Naive thymus-derived CD4-positive, alpha-beta T cell (primary cell): ENCODE measurements around the gene TNC. TPM values are rescaled to one million over a fixed set of nuclear protein-coding genes. Genes with fewer than 3 reads are reported as not detected.

Source experiments
- ATAC-seq: fragments of 150-1000 bp; cut with Tn5 transposase; 2 replicates; pipeline ENCODE4 v1.10.0; 2021; ENCODE audit warnings: mild to moderate bottlenecking, moderate library complexity
- CTCF ChIA-PET: fragments of 350-600 bp; sonication (Branson Sonifier 250); formaldehyde crosslinking; loops from one replicate; lab custom pipeline; 2021; ENCODE audit warnings: antibody characterized with exemption; lab: Charles Lee
- POLR2A ChIA-PET: fragments of 350-600 bp; sonication (Branson Sonifier 250); formaldehyde crosslinking; loops from one replicate; lab custom pipeline; 2021; ENCODE audit warnings: antibody characterized with exemption, inconsistent platforms; lab: Charles Lee
- DNase-seq, 9 donors: peaks; one replicate each; pipeline versions ENCODE4 v3.0.0 to v3.0.0-alpha.2; 2020 to 2022; ENCODE audit warnings: mixed read lengths in 1 of 9
- H3K27ac ChIP-seq: one replicate; pipeline ENCODE4 v1.7.0; 2013; ENCODE audit warnings: mild to moderate bottlenecking, low read depth, low read length, moderate library complexity
- H3K27me3 ChIP-seq, 2 donors: one replicate each; pipeline ENCODE4 v1.7.0; 2013; ENCODE audit warnings: low read length in 2 of 2, mild to moderate bottlenecking in 2 of 2, moderate library complexity in 2 of 2; ENCODE audit not compliant: control insufficient read depth in 2 of 2, insufficient read depth in 2 of 2
- H3K36me3 ChIP-seq, 3 experiments: 1 replicate in 2 of 3; 2 replicates in 1 of 3; pipeline ENCODE4 v1.7.0; 2013; ENCODE audit warnings: low read length in 3 of 3, mild to moderate bottlenecking in 3 of 3, moderate library complexity in 1 of 3; ENCODE audit not compliant: insufficient read depth in 3 of 3, control insufficient read depth in 2 of 3
- H3K4me1 ChIP-seq, 2 donors: one replicate each; pipeline ENCODE4 v1.7.0; 2013; ENCODE audit warnings: low read length in 2 of 2, mild to moderate bottlenecking in 2 of 2, moderate library complexity in 1 of 2; ENCODE audit not compliant: control insufficient read depth in 2 of 2, insufficient read depth in 2 of 2
- H3K4me3 ChIP-seq: 2 replicates; pipeline ENCODE4 v1.7.0; 2013; ENCODE audit warnings: mild to moderate bottlenecking, low read length
- H3K9me3 ChIP-seq, 3 experiments: 1 replicate in 2 of 3; 2 replicates in 1 of 3; pipeline ENCODE4 v1.7.0; 2013; ENCODE audit warnings: low read length in 3 of 3; ENCODE audit not compliant: control insufficient read depth in 2 of 3
- H3K27ac Mint-ChIP-seq, 9 donors: one replicate each; pipeline ENCODE4 v1.8.0; 2020 to 2022; ENCODE audit warnings: mixed read lengths in 9 of 9, mild to moderate bottlenecking in 8 of 9, moderate library complexity in 5 of 9, inconsistent platforms in 2 of 9
- H3K27me3 Mint-ChIP-seq, 5 donors: one replicate each; pipeline ENCODE4 v1.8.0; 2021 to 2022; ENCODE audit warnings: mixed read lengths in 5 of 5, mild to moderate bottlenecking in 1 of 5
- H3K36me3 Mint-ChIP-seq, 5 donors: one replicate each; pipeline ENCODE4 v1.8.0; 2020 to 2022; ENCODE audit warnings: mixed read lengths in 5 of 5, mild to moderate bottlenecking in 3 of 5, inconsistent platforms in 1 of 5
- H3K4me1 Mint-ChIP-seq, 7 donors: one replicate each; pipeline ENCODE4 v1.8.0; 2020 to 2022; ENCODE audit warnings: mixed read lengths in 7 of 7, mild to moderate bottlenecking in 3 of 7, inconsistent platforms in 1 of 7
- H3K4me3 Mint-ChIP-seq, 10 donors: one replicate each; pipeline ENCODE4 v1.8.0; 2020 to 2022; ENCODE audit warnings: mild to moderate bottlenecking in 10 of 10, mixed read lengths in 10 of 10, moderate library complexity in 6 of 10, inconsistent platforms in 2 of 10
- H3K9me3 Mint-ChIP-seq, 11 donors: one replicate each; pipeline ENCODE4 v1.8.0; 2020 to 2022; ENCODE audit warnings: mixed read lengths in 11 of 11, mild to moderate bottlenecking in 4 of 11, inconsistent platforms in 1 of 11, moderate library complexity in 1 of 11
- intact Hi-C, 2 donors: fragments of 100-400 bp; cut with micrococcal nuclease; formaldehyde crosslinking; loops; one replicate each; pipeline ENCODE4 v1.15.1; 2023
- polyA plus RNA-seq, 2 donors: library from polyadenylated mRNA; unstranded; fragments of 300-500 nt; fragmentation: Illumina TruSeq; gene quantifications; one replicate each; pipeline ENCODE4 v1.2.3, GENCODE V29; 2021
- total RNA-seq, 6 experiments: library from RNA in 5 of 6; stranded (reverse) in 5 of 6; gene quantifications; 1 replicate in 5 of 6; 2 replicates in 1 of 6; pipeline ENCODE4 v1.2.3 and lab custom pipeline; 2021 to 2026

Gene TNC
- total and polyA plus RNA-seq, 7 experiments from 2014 or later = 0.22 TPM; not detected in 6

DNA sequence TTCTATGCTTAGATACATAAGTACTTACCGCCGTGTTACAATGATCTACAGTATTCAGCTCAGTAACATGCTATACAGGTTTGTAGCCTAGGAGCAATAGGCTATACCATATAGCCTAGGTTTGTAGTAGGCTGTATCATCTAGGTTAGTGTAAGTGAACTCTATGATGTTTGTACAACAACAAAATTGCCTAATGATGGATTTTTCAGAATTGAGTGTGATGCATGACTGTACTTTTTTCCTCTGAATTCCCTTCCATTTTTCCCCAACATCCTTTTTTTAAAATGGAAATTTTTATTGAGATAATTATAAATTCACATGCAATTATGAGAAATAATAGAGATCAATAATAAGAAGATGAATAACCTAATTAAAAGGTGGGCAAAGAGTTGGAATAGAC, 119.6 kb downstream of the TNC start:
- ATAC-seq (no peak), DNase-seq (no peak)
- H3K27ac ChIP-seq = no peak overlapping the region
- ChIA-PET POLR2A (interaction anchor here (0.6 kb wide), 1 partner anchor 221 kb away, joined by 3 read pairs; no protein-coding TSS in a partner anchor), CTCF (no interaction called here)
- Mint-ChIP-seq H3K27ac (no peak overlapping the region), H3K4me1 (peaks cover 0 to 23% (median 13%) of the 10 kb centered on the region in 7 donors), H3K27me3 (peaks cover 0 to 4% (median 0%) of the 10 kb centered on the region in 5 donors), H3K4me3 (no peak overlapping the region), H3K9me3 (peaks cover 0 to 3% (median 0%) of the 10 kb centered on the region in 11 donors), H3K36me3 (peaks cover 0 to 19% (median 0%) of the 10 kb centered on the region in 5 donors)
- intact Hi-C loops = no loop called here
- H3K36me3 ChIP-seq = no peaks in the 10 kb centered on the region
- no peaks in the 10 kb centered on the region for H3K27me3 ChIP-seq
- H3K4me3 ChIP-seq = no peak overlapping the region
- peaks cover 0 to 3% of the 10 kb centered on the region in 2 donors for H3K4me1 ChIP-seq
- H3K9me3 ChIP-seq = no peaks in the 10 kb centered on the region

DNA sequence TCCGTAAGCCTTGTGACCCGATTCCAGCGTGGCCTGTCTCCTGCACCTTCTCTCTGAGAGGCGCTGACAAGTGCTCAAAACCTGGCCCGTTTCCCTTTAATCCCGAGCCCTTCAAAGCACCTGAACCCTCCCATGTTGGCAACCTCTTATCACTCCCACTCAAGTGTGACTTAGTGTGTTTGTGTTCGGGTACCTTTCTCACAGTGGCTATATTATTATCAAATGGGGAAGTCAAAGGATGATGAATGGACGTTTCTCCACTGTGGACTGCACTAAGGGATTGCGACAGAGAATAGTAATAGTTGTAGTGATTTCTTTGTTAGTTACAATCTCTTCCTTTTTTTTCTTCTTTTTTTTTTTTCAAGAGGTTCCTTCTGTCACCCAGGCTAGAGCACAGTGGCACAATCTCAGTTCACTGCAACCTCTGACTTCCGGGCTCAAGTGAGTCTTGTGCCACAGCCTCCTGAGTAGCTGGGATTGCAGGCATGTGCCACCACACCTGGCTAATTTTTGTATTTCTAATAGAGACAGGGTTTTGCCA, 122.2 kb downstream of the TNC start:
- H3K27ac Mint-ChIP-seq = peak overlapping the region in 1 of 9 donors; percentile 47
- no peaks in the 10 kb centered on the region for H3K27me3 Mint-ChIP-seq
- H3K36me3 ChIP-seq = no peaks in the 10 kb centered on the region
- no peaks in the 10 kb centered on the region for H3K9me3 ChIP-seq
- no peak overlapping the region for H3K27ac ChIP-seq
- POLR2A ChIA-PET = no interaction called here
- H3K4me1 ChIP-seq = peaks cover 0 to under 1% of the 10 kb centered on the region in 2 donors
- no peak for DNase-seq
- no peaks in the 10 kb centered on the region for H3K9me3 Mint-ChIP-seq
- peaks cover 0 to 38% (median 7%) of the 10 kb centered on the region in 7 donors for H3K4me1 Mint-ChIP-seq
- peaks cover 0 to 12% (median 0%) of the 10 kb centered on the region in 5 donors for H3K36me3 Mint-ChIP-seq
- H3K4me3 ChIP-seq = no peak overlapping the region
- intact Hi-C loops = no loop called here
- CTCF ChIA-PET = no interaction called here
- peak; percentile 81 for ATAC-seq
- H3K4me3 Mint-ChIP-seq = no peak overlapping the region
- no peaks in the 10 kb centered on the region for H3K27me3 ChIP-seq

DNA sequence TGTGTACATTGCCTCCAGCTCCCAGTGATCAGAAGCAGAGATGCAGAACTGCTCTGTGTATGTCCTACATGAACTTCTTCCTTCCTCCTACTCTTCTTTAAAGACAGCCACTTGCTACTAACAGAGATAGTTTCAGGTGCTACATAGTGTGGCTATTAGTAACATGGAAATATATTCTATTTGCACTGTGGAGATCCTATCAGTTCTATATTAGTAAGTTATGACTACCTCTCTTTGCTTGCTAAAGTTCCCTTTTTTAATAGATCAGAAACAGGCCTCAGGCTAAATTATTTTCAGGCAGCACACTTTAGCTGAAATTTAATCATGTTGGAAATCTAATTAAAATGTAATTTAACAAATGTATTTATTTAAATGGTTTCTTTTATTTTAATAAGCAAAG, 123.2 kb downstream of the TNC start:
- H3K27me3 Mint-ChIP-seq = no peaks in the 10 kb centered on the region
- DNase-seq = no peak
- Histone ChIP-seq H3K4me3 (no peak overlapping the region), H3K9me3 (no peaks in the 10 kb centered on the region), H3K27ac (no peak overlapping the region), H3K4me1 (peaks cover 3 to 11% of the 10 kb centered on the region in 2 donors), H3K36me3 (no peaks in the 10 kb centered on the region), H3K27me3 (no peaks in the 10 kb centered on the region)
- peaks cover 0 to 10% (median 0%) of the 10 kb centered on the region in 5 donors for H3K36me3 Mint-ChIP-seq
- no peak for ATAC-seq
- no peak overlapping the region for H3K4me3 Mint-ChIP-seq
- ChIA-PET POLR2A (no interaction called here), CTCF (no interaction called here)
- H3K27ac Mint-ChIP-seq = no peak overlapping the region
- no peaks in the 10 kb centered on the region for H3K9me3 Mint-ChIP-seq
- intact Hi-C loops = no loop called here
- peaks cover 9 to 47% (median 17%) of the 10 kb centered on the region in 7 donors for H3K4me1 Mint-ChIP-seq

DNA sequence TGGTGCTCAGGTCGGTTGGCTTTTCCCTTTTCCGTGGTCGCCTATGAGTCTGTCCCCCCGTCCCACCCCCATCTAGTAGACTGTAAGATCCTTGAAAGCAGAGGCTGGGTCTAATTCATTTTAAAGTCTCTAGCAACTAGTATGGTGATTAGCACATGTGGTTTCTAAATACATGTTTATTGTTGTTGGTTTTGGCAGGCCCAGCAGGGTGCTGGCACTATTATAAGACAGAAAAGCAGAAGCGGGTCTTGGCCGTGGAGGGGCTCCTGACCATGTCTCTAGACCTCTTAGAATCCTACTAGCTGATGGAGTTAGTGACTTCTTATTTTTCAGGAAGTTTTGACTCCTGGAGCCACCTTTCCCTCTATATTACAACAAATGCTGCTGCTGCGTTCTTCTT, 126.1 kb downstream of the TNC start:
- peaks cover 0 to 4% (median 0%) of the 10 kb centered on the region in 5 donors for H3K36me3 Mint-ChIP-seq
- H3K27me3 Mint-ChIP-seq = no peaks in the 10 kb centered on the region
- Histone ChIP-seq H3K36me3 (no peaks in the 10 kb centered on the region), H3K9me3 (no peaks in the 10 kb centered on the region), H3K4me1 (peaks cover 5 to 24% of the 10 kb centered on the region in 2 donors), H3K27ac (no peak overlapping the region), H3K27me3 (no peaks in the 10 kb centered on the region), H3K4me3 (no peak overlapping the region)
- H3K4me3 Mint-ChIP-seq = no peak overlapping the region
- no peak for DNase-seq
- CTCF ChIA-PET = interaction anchor here (0.8 kb wide), 1 partner anchor 446 kb away, joined by 5 read pairs; no protein-coding TSS in a partner anchor
- no peak for ATAC-seq
- peak overlapping the region in 2 of 9 donors; percentile 68 to 84 for H3K27ac Mint-ChIP-seq
- intact Hi-C loops = loop anchor here (2.0 kb wide), 2 partner anchors 15 to 23 kb away; no protein-coding TSS in a partner anchor
- peaks cover 22 to 65% (median 35%) of the 10 kb centered on the region in 7 donors for H3K4me1 Mint-ChIP-seq
- H3K9me3 Mint-ChIP-seq = no peaks in the 10 kb centered on the region
- POLR2A ChIA-PET = no interaction called here

DNA sequence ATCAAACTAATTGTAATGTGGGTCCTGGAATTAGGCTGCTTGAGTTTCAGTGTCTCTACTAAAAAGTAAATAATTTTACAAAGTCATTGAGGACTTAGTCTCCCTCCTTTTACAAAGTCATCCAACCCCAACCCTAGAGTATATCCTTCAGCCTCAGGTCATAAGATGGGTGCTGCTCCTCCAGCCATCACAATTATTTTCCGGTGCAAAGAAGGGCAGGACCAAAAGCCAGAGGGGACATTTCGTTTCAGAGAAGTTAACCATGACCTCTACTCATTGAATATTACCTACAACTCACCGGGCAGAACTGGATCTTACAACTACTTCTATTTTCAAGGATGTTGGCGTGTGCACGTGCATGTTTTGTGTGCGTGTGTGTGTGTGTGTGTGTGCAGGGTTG, 127.1 kb downstream of the TNC start:
- Mint-ChIP-seq H3K27me3 (no peaks in the 10 kb centered on the region), H3K36me3 (peaks cover 0 to 3% (median 0%) of the 10 kb centered on the region in 5 donors), H3K9me3 (no peaks in the 10 kb centered on the region), H3K4me1 (peaks cover 21 to 65% (median 35%) of the 10 kb centered on the region in 7 donors), H3K27ac (peak overlapping the region in 3 of 9 donors; percentile 17 to 84 (median 45)), H3K4me3 (no peak overlapping the region)
- DNase-seq (no peak), ATAC-seq (no peak)
- Histone ChIP-seq H3K4me1 (peaks cover 5 to 24% of the 10 kb centered on the region in 2 donors), H3K4me3 (no peak overlapping the region), H3K9me3 (no peaks in the 10 kb centered on the region), H3K36me3 (no peaks in the 10 kb centered on the region), H3K27me3 (no peaks in the 10 kb centered on the region), H3K27ac (no peak overlapping the region)
- POLR2A ChIA-PET = no interaction called here
- intact Hi-C loops = loop anchor here in 1 of 2 donors (1.0 to 2.0 kb wide), 2 partner anchors 24 to 61 kb away; partner anchors contain the start of gene TNFSF8
- CTCF ChIA-PET = no interaction called here

DNA sequence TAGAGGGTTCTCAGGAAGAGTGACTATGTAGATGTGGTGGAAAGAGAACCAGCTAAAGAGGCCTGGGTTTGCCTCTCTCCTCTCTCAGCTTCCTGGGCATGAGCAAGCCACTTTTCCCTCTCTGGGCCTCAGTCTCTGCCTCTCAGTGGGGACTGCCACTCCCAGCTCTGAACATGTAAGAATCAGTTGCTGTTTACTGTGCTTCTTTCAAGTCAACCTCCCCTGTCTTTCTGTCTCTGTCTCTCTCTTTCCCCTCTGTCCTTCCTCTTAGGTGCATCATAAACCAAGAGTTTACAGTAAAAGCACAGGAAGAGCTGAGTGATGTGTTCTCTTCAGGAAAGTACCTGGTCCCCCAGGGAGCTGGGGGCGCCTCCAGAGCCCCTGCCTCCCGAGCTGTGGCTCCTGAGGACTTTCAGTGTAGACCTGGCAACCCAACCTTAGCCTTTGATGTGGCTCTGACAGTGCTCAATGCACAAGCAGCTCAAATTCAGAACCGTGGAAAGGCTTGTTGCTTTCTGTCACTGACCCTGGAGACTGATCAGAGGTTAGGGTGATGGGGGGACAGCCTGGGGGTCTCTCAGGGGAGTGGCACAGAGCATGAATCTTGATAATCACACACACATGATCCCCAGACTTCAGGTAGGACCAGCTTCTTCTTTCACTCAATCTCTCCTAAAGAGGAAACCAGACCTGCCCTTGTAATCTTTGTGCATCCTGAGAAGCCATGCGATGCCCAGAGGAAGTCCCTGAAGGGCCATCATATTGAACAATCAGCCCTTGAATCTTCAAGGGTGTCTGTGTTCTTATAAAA, 128.2 kb downstream of the TNC start:
- POLR2A ChIA-PET = interaction anchor here (0.9 to 1.3 kb wide), 2 partner anchors 59 to 61 kb away, joined by 4 to 5 read pairs; partner anchors contain the start of gene TNFSF8

More for the DNA sequence above, 128.2 kb downstream of the TNC start:
- CTCF ChIA-PET = no interaction called here
- Histone ChIP-seq H3K9me3 (no peaks in the 10 kb centered on the region), H3K27ac (peak overlapping the region; percentile 24), H3K4me1 (peaks cover 5 to 24% of the 10 kb centered on the region in 2 donors), H3K27me3 (no peaks in the 10 kb centered on the region), H3K4me3 (no peak overlapping the region), H3K36me3 (no peaks in the 10 kb centered on the region)
- peaks cover 0 to 3% (median 0%) of the 10 kb centered on the region in 5 donors for H3K36me3 Mint-ChIP-seq
- no peaks in the 10 kb centered on the region for H3K27me3 Mint-ChIP-seq
- peaks cover 21 to 66% (median 35%) of the 10 kb centered on the region in 7 donors for H3K4me1 Mint-ChIP-seq
- H3K27ac Mint-ChIP-seq = peak overlapping the region; percentile 55 to 91 (median 83)
- DNase-seq (peak in 8 of 9 donors; percentile 23 to 75 (median 35)), ATAC-seq (peak; percentile 80)
- H3K4me3 Mint-ChIP-seq = peak overlapping the region; percentile 25 to 78 (median 64)
- intact Hi-C loops = loop anchor here (1.0 to 2.0 kb wide), 5 partner anchors 24 to 299 kb away; partner anchors contain the start of gene TNFSF8 (in 2 of the 2)
- H3K9me3 Mint-ChIP-seq = no peaks in the 10 kb centered on the region
